HepG2 (cell line): ENCODE measurements around the gene SAPCD2. TPM values are rescaled to one million over a fixed set of nuclear protein-coding genes. Genes with fewer than 3 reads are reported as not detected.

Source experiments
- AGO1 ChIP-seq: fragments of 200-400 bp; formaldehyde crosslinking; IDR thresholded peaks from 2 replicates; pipeline ENCODE4 v1.6.1; 2017; ENCODE audit warnings: mild to moderate bottlenecking, low read depth, low read length, moderate library complexity; ENCODE audit not compliant: poor library complexity, severe bottlenecking
- ARNT ChIP-seq: fragments of 450-650 bp; IDR thresholded peaks from 2 replicates; pipeline ENCODE4 v1.6.1; 2017
- KLF13 ChIP-seq: sonication (generic); formaldehyde crosslinking; IDR thresholded peaks from 2 replicates; pipeline ENCODE4 v1.4.0; 2020; ENCODE audit warnings: mild to moderate bottlenecking, missing genetic modification reagents
- MTA3 ChIP-seq: sonication (generic); formaldehyde crosslinking; IDR thresholded peaks from 2 replicates; pipeline ENCODE4 v1.4.0; 2020; ENCODE audit warnings: missing genetic modification reagents
- NFE2L2 ChIP-seq: fragments of 150-350 bp; IDR thresholded peaks from 2 replicates; pipeline ENCODE4 v1.6.1; 2014; ENCODE audit warnings: low read length
- NFKBIZ ChIP-seq: IDR thresholded peaks from 2 replicates; pipeline ENCODE4 v1.6.1; 2018; ENCODE audit warnings: missing genetic modification reagents, missing compliant biosample characterization
- PAF1 ChIP-seq: IDR thresholded peaks from 2 replicates; pipeline ENCODE4 v1.6.1; 2016; ENCODE audit warnings: missing genetic modification reagents, missing compliant biosample characterization
- POLR2AphosphoS2 ChIP-seq: IDR thresholded peaks from 2 replicates; pipeline ENCODE4 v1.6.1; 2011; ENCODE audit warnings: low read depth, low read length, improper control_type of control experiment
- TMF1 ChIP-seq: sonication (generic); formaldehyde crosslinking; IDR thresholded peaks from 2 replicates; pipeline ENCODE4 v1.8.1; 2022; ENCODE audit warnings: low read depth, missing genetic modification reagents
- YEATS2 ChIP-seq: sonication (generic); formaldehyde crosslinking; IDR thresholded peaks from 2 replicates; pipeline ENCODE4 v1.4.0; 2020; ENCODE audit warnings: missing genetic modification reagents, borderline replicate concordance
- ZFP90 ChIP-seq: sonication (generic); formaldehyde crosslinking; IDR thresholded peaks from 2 replicates; pipeline ENCODE4 v1.8.0; 2022; ENCODE audit warnings: missing genetic modification reagents, mild to moderate bottlenecking, inconsistent platforms, borderline replicate concordance
- ZNF124 ChIP-seq: sonication (generic); formaldehyde crosslinking; IDR thresholded peaks from 2 replicates; pipeline ENCODE4 v1.4.0; 2020; ENCODE audit warnings: missing genetic modification reagents
- ZNF329 ChIP-seq: sonication (generic); formaldehyde crosslinking; IDR thresholded peaks from 2 replicates; pipeline ENCODE4 v1.9.0; 2021; ENCODE audit warnings: low read depth, mild to moderate bottlenecking, missing genetic modification reagents
- ZNF644 ChIP-seq: IDR thresholded peaks from 2 replicates; pipeline ENCODE4 v1.6.1; 2016; ENCODE audit warnings: low read depth
- ZNF883 ChIP-seq: sonication (generic); formaldehyde crosslinking; IDR thresholded peaks from 2 replicates; pipeline ENCODE4 v1.5.1; 2020; ENCODE audit warnings: mild to moderate bottlenecking, missing genetic modification reagents; ENCODE audit errors: not compliant biosample characterization
- polyA plus RNA-seq, 8 experiments: library from polyadenylated mRNA; depleted of rRNA in 3 of 8; stranded (reverse) in 7 of 8; unstranded in 1 of 8; fragments of >200 nt; fragmentation: Illumina TruSeq in 4 of 8; extraction: Trizol in 4 of 8; gene quantifications; 2 replicates each; pipeline versions ENCODE4 v1.2.1 to v1.2.3, GENCODE V29; 2011 to 2016; ENCODE audit warnings: low read depth in 4 of 8, missing spikeins in 1 of 8, mixed read lengths in 1 of 8; ENCODE audit not compliant: insufficient read depth in 1 of 8
- total RNA-seq, 5 experiments: library from RNA; depleted of rRNA; stranded (reverse); fragments of >200 nt; fragmentation: Illumina TruSeq; extraction: Trizol; gene quantifications; 2 replicates each; pipeline ENCODE4 v1.2.3, GENCODE V29; 2016; ENCODE audit warnings: low read depth in 1 of 5
- TF ChIP-seq, protein P1 (sequence below): sonication (generic); formaldehyde crosslinking; IDR thresholded peaks from 2 replicates; pipeline ENCODE4 v1.4.0; 2020; ENCODE audit warnings: missing genetic modification reagents
- TF ChIP-seq, protein P2 (sequence below): sonication (generic); formaldehyde crosslinking; IDR thresholded peaks from 2 replicates; pipeline ENCODE4 v1.9.0; 2022; ENCODE audit warnings: missing genetic modification reagents, mild to moderate bottlenecking, borderline replicate concordance
- TF ChIP-seq, protein P3 (sequence below): sonication (generic); formaldehyde crosslinking; IDR thresholded peaks from 2 replicates; pipeline ENCODE4 v1.4.0; 2020; ENCODE audit warnings: mild to moderate bottlenecking, missing genetic modification reagents, borderline replicate concordance
- TF ChIP-seq, protein P4 (sequence below): IDR thresholded peaks from 2 replicates; pipeline ENCODE4 v1.6.1; 2016; ENCODE audit warnings: low read depth, control low read depth
- TF ChIP-seq, protein P5 (sequence below), 2 experiments: IDR thresholded peaks; 2 replicates each; pipeline ENCODE4 v1.6.1; 2011 to 2012; ENCODE audit warnings: low read length in 2 of 2, borderline replicate concordance in 1 of 2, low read depth in 1 of 2, mild to moderate bottlenecking in 1 of 2, moderate library complexity in 1 of 2

SAPCD2 gene
- total and polyA plus RNA-seq, 2 of the 13 experiments (the other 11 are each of a cell fraction or from before 2014, with no cell fraction given), result 21.9 to 42.8 TPM

DNA sequence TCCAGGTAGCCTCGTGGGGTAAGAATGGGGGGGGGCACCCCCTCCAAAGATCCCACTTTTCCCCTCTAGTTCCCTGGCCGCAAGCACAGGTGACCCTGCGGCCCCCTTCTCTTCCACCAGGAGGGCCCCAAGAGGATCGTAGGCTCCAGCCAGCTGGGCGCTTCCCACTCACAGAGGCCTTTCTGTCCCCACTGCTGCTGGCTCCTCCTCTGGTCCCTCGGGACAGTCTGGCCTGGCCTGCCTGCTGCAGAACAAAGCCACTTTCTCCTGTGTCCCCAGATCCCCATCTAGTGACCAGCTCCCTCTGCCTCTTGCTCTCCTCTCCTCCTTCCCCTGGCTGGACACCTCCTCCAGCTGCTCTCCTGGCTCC, 534 bp upstream of the SAPCD2 start (continued):
- TF ChIP-seq, protein P1, sequence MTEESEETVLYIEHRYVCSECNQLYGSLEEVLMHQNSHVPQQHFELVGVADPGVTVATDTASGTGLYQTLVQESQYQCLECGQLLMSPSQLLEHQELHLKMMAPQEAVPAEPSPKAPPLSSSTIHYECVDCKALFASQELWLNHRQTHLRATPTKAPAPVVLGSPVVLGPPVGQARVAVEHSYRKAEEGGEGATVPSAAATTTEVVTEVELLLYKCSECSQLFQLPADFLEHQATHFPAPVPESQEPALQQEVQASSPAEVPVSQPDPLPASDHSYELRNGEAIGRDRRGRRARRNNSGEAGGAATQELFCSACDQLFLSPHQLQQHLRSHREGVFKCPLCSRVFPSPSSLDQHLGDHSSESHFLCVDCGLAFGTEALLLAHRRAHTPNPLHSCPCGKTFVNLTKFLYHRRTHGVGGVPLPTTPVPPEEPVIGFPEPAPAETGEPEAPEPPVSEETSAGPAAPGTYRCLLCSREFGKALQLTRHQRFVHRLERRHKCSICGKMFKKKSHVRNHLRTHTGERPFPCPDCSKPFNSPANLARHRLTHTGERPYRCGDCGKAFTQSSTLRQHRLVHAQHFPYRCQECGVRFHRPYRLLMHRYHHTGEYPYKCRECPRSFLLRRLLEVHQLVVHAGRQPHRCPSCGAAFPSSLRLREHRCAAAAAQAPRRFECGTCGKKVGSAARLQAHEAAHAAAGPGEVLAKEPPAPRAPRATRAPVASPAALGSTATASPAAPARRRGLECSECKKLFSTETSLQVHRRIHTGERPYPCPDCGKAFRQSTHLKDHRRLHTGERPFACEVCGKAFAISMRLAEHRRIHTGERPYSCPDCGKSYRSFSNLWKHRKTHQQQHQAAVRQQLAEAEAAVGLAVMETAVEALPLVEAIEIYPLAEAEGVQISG (CRISPR knock-in tag), result no peak
- no peak for TF ChIP-seq YEATS2 (CRISPR knock-in tag)
- TF ChIP-seq, protein P2, sequence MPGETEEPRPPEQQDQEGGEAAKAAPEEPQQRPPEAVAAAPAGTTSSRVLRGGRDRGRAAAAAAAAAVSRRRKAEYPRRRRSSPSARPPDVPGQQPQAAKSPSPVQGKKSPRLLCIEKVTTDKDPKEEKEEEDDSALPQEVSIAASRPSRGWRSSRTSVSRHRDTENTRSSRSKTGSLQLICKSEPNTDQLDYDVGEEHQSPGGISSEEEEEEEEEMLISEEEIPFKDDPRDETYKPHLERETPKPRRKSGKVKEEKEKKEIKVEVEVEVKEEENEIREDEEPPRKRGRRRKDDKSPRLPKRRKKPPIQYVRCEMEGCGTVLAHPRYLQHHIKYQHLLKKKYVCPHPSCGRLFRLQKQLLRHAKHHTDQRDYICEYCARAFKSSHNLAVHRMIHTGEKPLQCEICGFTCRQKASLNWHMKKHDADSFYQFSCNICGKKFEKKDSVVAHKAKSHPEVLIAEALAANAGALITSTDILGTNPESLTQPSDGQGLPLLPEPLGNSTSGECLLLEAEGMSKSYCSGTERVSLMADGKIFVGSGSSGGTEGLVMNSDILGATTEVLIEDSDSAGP (CRISPR knock-in tag), result peak; percentile 45; the same call in 1 of the 2 replicates
- no peak for TF ChIP-seq NFKBIZ
- no peak for TF ChIP-seq AGO1
- TF ChIP-seq, protein P3, sequence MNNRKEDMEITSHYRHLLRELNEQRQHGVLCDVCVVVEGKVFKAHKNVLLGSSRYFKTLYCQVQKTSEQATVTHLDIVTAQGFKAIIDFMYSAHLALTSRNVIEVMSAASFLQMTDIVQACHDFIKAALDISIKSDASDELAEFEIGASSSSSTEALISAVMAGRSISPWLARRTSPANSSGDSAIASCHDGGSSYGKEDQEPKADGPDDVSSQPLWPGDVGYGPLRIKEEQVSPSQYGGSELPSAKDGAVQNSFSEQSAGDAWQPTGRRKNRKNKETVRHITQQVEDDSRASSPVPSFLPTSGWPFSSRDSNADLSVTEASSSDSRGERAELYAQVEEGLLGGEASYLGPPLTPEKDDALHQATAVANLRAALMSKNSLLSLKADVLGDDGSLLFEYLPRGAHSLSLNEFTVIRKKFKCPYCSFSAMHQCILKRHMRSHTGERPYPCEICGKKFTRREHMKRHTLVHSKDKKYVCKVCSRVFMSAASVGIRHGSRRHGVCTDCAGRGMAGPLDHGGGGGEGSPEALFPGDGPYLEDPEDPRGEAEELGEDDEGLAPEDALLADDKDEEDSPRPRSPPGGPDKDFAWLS (CRISPR knock-in tag), result no peak
- TF ChIP-seq TMF1, result no peak
- TF ChIP-seq, protein P4, sequence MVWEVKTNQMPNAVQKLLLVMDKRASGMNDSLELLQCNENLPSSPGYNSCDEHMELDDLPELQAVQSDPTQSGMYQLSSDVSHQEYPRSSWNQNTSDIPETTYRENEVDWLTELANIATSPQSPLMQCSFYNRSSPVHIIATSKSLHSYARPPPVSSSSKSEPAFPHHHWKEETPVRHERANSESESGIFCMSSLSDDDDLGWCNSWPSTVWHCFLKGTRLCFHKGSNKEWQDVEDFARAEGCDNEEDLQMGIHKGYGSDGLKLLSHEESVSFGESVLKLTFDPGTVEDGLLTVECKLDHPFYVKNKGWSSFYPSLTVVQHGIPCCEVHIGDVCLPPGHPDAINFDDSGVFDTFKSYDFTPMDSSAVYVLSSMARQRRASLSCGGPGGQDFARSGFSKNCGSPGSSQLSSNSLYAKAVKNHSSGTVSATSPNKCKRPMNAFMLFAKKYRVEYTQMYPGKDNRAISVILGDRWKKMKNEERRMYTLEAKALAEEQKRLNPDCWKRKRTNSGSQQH (CRISPR knock-in tag), result no peak
- no peak for TF ChIP-seq MTA3 (CRISPR knock-in tag)
- TF ChIP-seq NFE2L2, result no peak
- no peak for TF ChIP-seq ARNT
- peak; percentile 54 for TF ChIP-seq ZNF883
- TF ChIP-seq PAF1 (CRISPR knock-in tag), result no peak
- 0 out of 2 replicates have a peak, but pooled peaks have one; percentile 29 for TF ChIP-seq KLF13
- no peak for TF ChIP-seq ZNF124
- no peak for TF ChIP-seq ZNF644
- no peak for TF ChIP-seq ZNF329
- no peak for TF ChIP-seq POLR2AphosphoS2
- TF ChIP-seq ZFP90 (CRISPR knock-in tag), result no peak
- TF ChIP-seq, protein P5, sequence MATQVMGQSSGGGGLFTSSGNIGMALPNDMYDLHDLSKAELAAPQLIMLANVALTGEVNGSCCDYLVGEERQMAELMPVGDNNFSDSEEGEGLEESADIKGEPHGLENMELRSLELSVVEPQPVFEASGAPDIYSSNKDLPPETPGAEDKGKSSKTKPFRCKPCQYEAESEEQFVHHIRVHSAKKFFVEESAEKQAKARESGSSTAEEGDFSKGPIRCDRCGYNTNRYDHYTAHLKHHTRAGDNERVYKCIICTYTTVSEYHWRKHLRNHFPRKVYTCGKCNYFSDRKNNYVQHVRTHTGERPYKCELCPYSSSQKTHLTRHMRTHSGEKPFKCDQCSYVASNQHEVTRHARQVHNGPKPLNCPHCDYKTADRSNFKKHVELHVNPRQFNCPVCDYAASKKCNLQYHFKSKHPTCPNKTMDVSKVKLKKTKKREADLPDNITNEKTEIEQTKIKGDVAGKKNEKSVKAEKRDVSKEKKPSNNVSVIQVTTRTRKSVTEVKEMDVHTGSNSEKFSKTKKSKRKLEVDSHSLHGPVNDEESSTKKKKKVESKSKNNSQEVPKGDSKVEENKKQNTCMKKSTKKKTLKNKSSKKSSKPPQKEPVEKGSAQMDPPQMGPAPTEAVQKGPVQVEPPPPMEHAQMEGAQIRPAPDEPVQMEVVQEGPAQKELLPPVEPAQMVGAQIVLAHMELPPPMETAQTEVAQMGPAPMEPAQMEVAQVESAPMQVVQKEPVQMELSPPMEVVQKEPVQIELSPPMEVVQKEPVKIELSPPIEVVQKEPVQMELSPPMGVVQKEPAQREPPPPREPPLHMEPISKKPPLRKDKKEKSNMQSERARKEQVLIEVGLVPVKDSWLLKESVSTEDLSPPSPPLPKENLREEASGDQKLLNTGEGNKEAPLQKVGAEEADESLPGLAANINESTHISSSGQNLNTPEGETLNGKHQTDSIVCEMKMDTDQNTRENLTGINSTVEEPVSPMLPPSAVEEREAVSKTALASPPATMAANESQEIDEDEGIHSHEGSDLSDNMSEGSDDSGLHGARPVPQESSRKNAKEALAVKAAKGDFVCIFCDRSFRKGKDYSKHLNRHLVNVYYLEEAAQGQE (IDR thresholded peaks at IDR 0.05; ENCODE audit: borderline replicate concordance in 1 of 2, low read depth in 1 of 2, low read length in 2 of 2), result no peak
